Fibroblast of the aortic adventitia (primary cell): ENCODE results near the gene DHX15. TPM values are rescaled to one million over a fixed set of nuclear protein-coding genes. Genes with fewer than 3 reads are reported as not detected.

Source experiments
- DNase-seq: peaks from one replicate; pipeline ENCODE4 v3.0.0-alpha.2; 2010; ENCODE audit warnings: low read depth
- H3K4me3 ChIP-seq: 2 replicates; pipeline ENCODE4 v1.5.1; 2011; ENCODE audit warnings: low read depth, mild to moderate bottlenecking, control low read depth, low read length, moderate library complexity
- CTCF ChIP-seq: IDR thresholded peaks from 2 replicates; pipeline ENCODE4 v1.5.1; 2011; ENCODE audit warnings: mild to moderate bottlenecking, low read length, control low read depth, inconsistent platforms; ENCODE audit not compliant: insufficient read depth
- total RNA-seq: library from RNA; depleted of rRNA; stranded (reverse); fragments of >200 nt; gene quantifications from 2 replicates; pipeline ENCODE4 v1.2.3, GENCODE V29; 2012; ENCODE audit warnings: low replicate concordance

Gene DHX15
- total RNA-seq, 1 donor = 165 TPM

GRCh38 chr4:24588216-24588954, 4.0 kb upstream of the DHX15 start:
- H3K4me3 ChIP-seq = no peak overlapping the region
- TF ChIP-seq CTCF = no peak
- no peak for DNase-seq

- TF ChIP-seq CTCF = no peak
- peak overlapping the region; percentile 96 for H3K4me3 ChIP-seq
- peak; percentile 52 for DNase-seq
Observed at GRCh38 chr4:24583451-24584210, 723 bp downstream of the DHX15 start.

- H3K4me3 ChIP-seq = peak overlapping the region; percentile 96
- TF ChIP-seq CTCF = no peak
- no peak for DNase-seq
Observed at GRCh38 chr4:24582235-24582832, 2.0 kb downstream of the DHX15 start.

GRCh38 chr4:24578364-24578763, 6.0 kb downstream of the DHX15 start:
- DNase-seq = no peak
- no peak overlapping the region for H3K4me3 ChIP-seq
- no peak for TF ChIP-seq CTCF

- TF ChIP-seq CTCF = no peak
- DNase-seq = no peak
- no peak overlapping the region for H3K4me3 ChIP-seq
Observed at GRCh38 chr4:24576276-24576675, 8.1 kb downstream of the DHX15 start.

GRCh38 chr4:24574236-24574635, 10.1 kb downstream of the DHX15 start:
- no peak for TF ChIP-seq CTCF
- H3K4me3 ChIP-seq = no peak overlapping the region
- DNase-seq = no peak
